Fibroblast of the aortic adventitia (primary cell): ENCODE data around the gene KIF26B. TPM values are rescaled to one million over a fixed set of nuclear protein-coding genes. Genes with fewer than 3 reads are reported as not detected.

Experiments
- DNase-seq: peaks from one replicate; pipeline ENCODE4 v3.0.0-alpha.2; 2010; ENCODE audit warnings: low read depth
- H3K4me3 ChIP-seq: 2 replicates; pipeline ENCODE4 v1.5.1; 2011; ENCODE audit warnings: low read depth, mild to moderate bottlenecking, control low read depth, low read length, moderate library complexity
- total RNA-seq: library from RNA; depleted of rRNA; stranded (reverse); fragments of >200 nt; gene quantifications from 2 replicates; pipeline ENCODE4 v1.2.3, GENCODE V29; 2012; ENCODE audit warnings: low replicate concordance
- TF ChIP-seq, protein P1 (sequence below): IDR thresholded peaks from 2 replicates; pipeline ENCODE4 v1.5.1; 2011; ENCODE audit warnings: mild to moderate bottlenecking, low read length, control low read depth, inconsistent platforms; ENCODE audit not compliant: insufficient read depth

KIF26B gene
- total RNA-seq, 1 donor: 4.6 TPM

DNA sequence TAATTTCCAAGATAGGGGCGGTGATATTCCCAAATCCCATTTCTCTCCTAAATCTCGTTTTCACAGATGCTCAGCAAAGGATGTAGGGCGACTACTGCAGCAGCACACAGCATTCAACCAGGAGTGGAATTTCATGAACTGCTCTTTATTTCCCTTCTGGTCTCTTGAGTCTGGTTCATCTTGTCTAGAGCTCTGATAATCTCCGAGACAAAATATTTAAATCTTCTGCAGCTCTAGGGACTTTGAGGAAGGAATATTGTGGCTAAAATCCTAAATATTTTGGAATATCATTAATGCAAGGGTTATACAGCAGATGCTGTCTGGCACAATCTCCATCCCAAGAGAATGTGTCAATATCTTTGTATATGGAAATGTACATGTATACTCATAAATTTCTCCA, 45.4 kb downstream of the KIF26B start:
- H3K4me3 ChIP-seq: no peak overlapping the region
- TF ChIP-seq, protein P1, sequence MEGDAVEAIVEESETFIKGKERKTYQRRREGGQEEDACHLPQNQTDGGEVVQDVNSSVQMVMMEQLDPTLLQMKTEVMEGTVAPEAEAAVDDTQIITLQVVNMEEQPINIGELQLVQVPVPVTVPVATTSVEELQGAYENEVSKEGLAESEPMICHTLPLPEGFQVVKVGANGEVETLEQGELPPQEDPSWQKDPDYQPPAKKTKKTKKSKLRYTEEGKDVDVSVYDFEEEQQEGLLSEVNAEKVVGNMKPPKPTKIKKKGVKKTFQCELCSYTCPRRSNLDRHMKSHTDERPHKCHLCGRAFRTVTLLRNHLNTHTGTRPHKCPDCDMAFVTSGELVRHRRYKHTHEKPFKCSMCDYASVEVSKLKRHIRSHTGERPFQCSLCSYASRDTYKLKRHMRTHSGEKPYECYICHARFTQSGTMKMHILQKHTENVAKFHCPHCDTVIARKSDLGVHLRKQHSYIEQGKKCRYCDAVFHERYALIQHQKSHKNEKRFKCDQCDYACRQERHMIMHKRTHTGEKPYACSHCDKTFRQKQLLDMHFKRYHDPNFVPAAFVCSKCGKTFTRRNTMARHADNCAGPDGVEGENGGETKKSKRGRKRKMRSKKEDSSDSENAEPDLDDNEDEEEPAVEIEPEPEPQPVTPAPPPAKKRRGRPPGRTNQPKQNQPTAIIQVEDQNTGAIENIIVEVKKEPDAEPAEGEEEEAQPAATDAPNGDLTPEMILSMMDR: no peak
- DNase-seq: no peak

DNA sequence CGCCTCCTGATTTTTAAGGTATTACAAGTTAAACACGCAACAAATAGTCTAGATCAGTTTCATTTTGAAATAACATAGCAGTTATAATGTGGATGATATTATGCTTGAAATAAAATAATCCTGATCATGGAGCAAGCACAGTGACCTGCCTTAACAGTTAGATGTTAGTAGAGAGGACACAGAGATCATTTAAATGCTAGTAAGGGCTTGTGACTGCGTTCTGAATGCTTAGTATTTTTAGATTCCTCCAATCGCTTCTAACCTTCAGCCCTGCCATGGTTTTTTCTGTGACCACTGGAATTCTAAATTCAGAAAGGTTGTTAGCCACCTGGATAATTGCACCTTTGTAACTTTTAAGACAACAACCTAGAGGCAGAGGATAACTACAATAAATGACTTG, 46.4 kb downstream of the KIF26B start:
- TF ChIP-seq, protein P1: no peak
- no peak overlapping the region for H3K4me3 ChIP-seq
- no peak for DNase-seq

DNA sequence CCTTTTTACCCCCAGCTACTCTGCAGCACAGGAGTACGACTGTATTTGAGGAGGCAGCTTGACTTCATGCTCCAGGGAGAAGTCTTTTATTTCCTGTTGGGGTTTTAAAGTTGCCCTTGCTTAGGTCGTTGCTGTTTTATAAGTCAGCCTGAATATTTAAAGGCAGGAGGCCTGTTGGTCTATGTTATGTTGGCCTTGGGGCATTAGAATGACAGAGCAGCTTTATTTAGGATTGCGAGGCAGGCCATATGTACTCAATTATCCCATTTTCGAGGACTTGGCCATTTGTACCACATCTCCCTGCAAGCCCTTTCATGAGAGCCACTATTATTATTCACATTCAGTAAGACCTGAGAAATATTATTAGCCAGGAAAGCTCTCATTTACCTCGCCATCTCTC, 47.0 kb downstream of the KIF26B start:
- TF ChIP-seq, protein P1: no peak
- H3K4me3 ChIP-seq: no peak overlapping the region
- DNase-seq: no peak

DNA sequence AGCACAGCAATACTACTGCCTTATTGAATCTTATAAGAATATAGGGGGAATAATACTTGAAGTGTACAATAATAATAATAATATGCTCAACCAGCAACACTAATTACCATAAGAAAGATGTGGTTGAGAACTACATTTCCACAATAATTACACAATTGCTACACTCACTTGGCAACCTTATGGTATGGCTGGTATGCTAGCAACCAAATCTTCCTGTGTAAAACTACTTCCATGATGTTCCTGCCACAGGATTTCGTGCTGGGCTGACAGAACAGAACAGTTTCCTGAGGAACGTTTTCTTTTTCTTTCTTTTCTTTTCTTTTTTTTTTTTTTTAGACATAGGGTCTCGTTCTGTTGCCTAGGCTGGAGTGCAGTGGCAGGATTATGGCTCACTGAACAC, 50.6 kb downstream of the KIF26B start:
- DNase-seq: no peak
- TF ChIP-seq, protein P1: no peak
- no peak overlapping the region for H3K4me3 ChIP-seq

DNA sequence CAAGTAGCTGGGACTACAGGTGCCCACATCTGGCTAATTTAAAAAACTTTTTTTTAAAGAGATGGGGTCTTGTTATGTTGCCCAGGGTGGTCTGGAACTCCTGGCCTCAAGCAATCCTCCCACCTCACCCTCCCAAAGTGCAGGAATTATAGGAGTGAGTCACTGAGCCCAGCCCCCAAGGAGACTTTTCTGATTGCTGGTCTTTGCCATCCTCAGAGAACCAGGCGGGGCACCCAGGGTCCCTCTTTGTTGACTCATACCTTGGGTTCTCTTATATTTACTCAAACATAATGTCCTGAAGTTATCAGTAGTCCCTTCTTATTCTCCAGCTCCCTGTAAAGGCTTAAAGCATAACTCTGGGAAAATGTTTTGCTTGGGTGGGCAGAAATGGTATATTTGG, 51.1 kb downstream of the KIF26B start:
- TF ChIP-seq, protein P1: no peak
- H3K4me3 ChIP-seq: no peak overlapping the region
- DNase-seq: no peak

DNA sequence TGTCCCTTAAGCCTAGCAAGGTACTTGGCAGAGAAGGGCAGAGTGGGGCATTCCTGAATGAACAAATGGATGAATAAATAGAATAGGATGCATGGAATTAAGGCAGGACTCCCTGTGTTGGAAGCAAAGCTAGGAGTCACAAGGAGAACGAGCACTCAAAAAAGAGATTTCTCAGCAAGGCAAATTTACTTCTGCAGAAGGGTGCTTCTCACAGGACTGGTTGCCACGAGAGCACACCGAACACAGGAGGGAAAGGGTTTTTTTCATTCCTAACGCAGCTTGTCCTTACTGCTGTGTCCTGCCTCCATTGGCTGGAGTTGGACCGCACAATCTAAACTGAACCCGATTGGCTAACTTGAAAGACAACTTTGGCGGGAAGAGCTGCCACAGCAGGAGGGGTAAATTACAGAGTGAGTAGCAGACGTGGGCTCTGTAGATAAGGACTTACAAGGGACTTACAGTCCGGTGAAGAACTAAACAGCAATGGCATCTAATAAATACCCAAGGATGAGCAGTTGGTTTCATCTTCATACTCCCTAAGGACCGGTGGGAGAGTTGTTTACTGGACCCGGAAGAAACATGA, 52.4 kb downstream of the KIF26B start:
- TF ChIP-seq, protein P1: no peak
- no peak overlapping the region for H3K4me3 ChIP-seq
- DNase-seq: no peak

DNA sequence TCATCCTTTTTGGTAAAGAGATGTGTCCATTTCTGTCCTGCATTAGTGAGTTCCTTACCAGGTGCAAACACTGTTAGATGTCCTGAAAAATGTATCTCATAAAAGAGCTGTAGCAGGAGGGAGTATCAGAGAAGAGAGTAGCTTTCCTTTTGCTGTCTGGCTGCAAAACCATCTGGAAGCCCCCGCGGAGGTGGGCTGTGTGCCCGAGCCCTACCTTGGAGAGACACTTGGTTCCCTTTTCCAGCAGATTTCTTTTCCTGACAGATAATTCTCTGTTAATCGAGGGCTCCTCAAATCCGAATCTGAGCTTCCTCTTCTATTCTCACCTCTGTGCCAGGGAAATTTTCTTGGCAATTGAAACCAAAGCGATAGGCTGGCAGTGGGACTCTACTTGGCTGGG, 53.0 kb downstream of the KIF26B start:
- TF ChIP-seq, protein P1: no peak
- no peak for DNase-seq

More for the DNA sequence above, 53.0 kb downstream of the KIF26B start:
- no peak overlapping the region for H3K4me3 ChIP-seq
